ENCODE measurements around the gene MYLK4.

- TF ChIP-seq, protein P1, sequence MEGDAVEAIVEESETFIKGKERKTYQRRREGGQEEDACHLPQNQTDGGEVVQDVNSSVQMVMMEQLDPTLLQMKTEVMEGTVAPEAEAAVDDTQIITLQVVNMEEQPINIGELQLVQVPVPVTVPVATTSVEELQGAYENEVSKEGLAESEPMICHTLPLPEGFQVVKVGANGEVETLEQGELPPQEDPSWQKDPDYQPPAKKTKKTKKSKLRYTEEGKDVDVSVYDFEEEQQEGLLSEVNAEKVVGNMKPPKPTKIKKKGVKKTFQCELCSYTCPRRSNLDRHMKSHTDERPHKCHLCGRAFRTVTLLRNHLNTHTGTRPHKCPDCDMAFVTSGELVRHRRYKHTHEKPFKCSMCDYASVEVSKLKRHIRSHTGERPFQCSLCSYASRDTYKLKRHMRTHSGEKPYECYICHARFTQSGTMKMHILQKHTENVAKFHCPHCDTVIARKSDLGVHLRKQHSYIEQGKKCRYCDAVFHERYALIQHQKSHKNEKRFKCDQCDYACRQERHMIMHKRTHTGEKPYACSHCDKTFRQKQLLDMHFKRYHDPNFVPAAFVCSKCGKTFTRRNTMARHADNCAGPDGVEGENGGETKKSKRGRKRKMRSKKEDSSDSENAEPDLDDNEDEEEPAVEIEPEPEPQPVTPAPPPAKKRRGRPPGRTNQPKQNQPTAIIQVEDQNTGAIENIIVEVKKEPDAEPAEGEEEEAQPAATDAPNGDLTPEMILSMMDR (IDR thresholded peaks at IDR 0.05; ENCODE audit: low read depth, low read length, poor library complexity, severe bottlenecking) = no peak
- no peak for TF ChIP-seq EZH2phosphoT487 (IDR thresholded peaks at IDR 0.05; ENCODE audit: borderline replicate concordance, low read length)
These were observed 4.2 kb upstream of the MYLK4 start for GRCh38 chr6:2754911-2755310.
